ENCODE results near the gene CADPS.

GRCh38 chr3:62531493-62531892, 343.7 kb downstream of the CADPS start:
- TF ChIP-seq CTCF (conservative IDR thresholded peaks at IDR 0.05; ENCODE audit: low read depth, low read length) (no peak), MAZ (IDR thresholded peaks at IDR 0.05; ENCODE audit: borderline replicate concordance, low read depth, low read length) (no peak), POLR2A (IDR thresholded peaks at IDR 0.05; ENCODE audit: low read depth, low read length) (no peak), RFX5 (IDR thresholded peaks at IDR 0.05; ENCODE audit: low read depth, low read length) (no peak), SMC3 (IDR thresholded peaks at IDR 0.05; ENCODE audit: low read depth, low read length) (no peak), MXI1 (IDR thresholded peaks at IDR 0.05; ENCODE audit: borderline replicate concordance, low read depth, low read length) (no peak), ELK1 (IDR thresholded peaks at IDR 0.05; ENCODE audit: borderline replicate concordance, low read depth, low read length) (no peak), FOS (IDR thresholded peaks at IDR 0.05; ENCODE audit: low read depth, low read length) (no peak), USF2 (IDR thresholded peaks at IDR 0.05; ENCODE audit: low read depth, low read length) (no peak), RAD21 (IDR thresholded peaks at IDR 0.05; ENCODE audit: low read length) (no peak), BHLHE40 (IDR thresholded peaks at IDR 0.05; ENCODE audit: low read depth, low read length) (no peak), RCOR1 (IDR thresholded peaks at IDR 0.05; ENCODE audit: insufficient replicate concordance, low read length) (no peak), CEBPB (IDR thresholded peaks at IDR 0.05; ENCODE audit: low read depth, low read length) (no peak), CHD1 (IDR thresholded peaks at IDR 0.05; ENCODE audit: low read depth, low read length) (no peak)
